ENCODE data around the gene IMMP2L.

- TF ChIP-seq POLR2A (IDR thresholded peaks at IDR 0.05; ENCODE audit: low read depth) (no peak), EP300 (IDR thresholded peaks at IDR 0.05) (no peak), CTCF (IDR thresholded peaks at IDR 0.05) (no peak), POLR2AphosphoS5 (IDR thresholded peaks at IDR 0.05) (no peak)
Measured at GRCh38 chr7:111147708-111148533, 414.4 kb downstream of the IMMP2L start.

Measured in esophagus muscularis mucosa (tissue), 4 donors.